GM23338 (cell line): ENCODE data around the gene GSDMA. TPM values are rescaled to one million over a fixed set of nuclear protein-coding genes. Genes with fewer than 3 reads are reported as not detected.

ENCODE experiments used
- ATAC-seq: fragments of 200-7000 bp; cut with Tn5 transposase; 3 replicates; pipeline ENCODE4 v1.9.1; 2020
- DNase-seq: peaks from one replicate; pipeline ENCODE4 v3.0.0-alpha.2; 2015; ENCODE audit warnings: low spot score
- H2AFZ ChIP-seq: fragments of 200-600 bp; sonication (generic); 2 replicates; pipeline ENCODE4 v1.8.0; 2016; ENCODE audit warnings: antibody characterized with exemption, mild to moderate bottlenecking, moderate library complexity
- H3F3A ChIP-seq: fragments of 200-600 bp; sonication (generic); replicated peaks from 2 replicates; pipeline ENCODE4 v1.8.0; 2017; ENCODE audit warnings: antibody characterized with exemption, mixed run types, low read depth
- H3K27ac ChIP-seq: fragments of 200-600 bp; sonication (generic); 2 replicates; pipeline ENCODE4 v1.6.1; 2016; ENCODE audit warnings: low read depth
- H3K27me3 ChIP-seq: fragments of 200-600 bp; sonication (generic); 2 replicates; pipeline ENCODE4 v1.8.0; 2016; ENCODE audit warnings: mild to moderate bottlenecking, mixed run types, moderate library complexity; ENCODE audit not compliant: insufficient read depth
- H3K36me3 ChIP-seq: fragments of 200-600 bp; sonication (generic); 2 replicates; pipeline ENCODE4 v1.8.0; 2016; ENCODE audit warnings: mild to moderate bottlenecking; ENCODE audit not compliant: insufficient read depth
- H3K4me1 ChIP-seq: fragments of 200-600 bp; sonication (generic); 2 replicates; pipeline ENCODE4 v1.8.0; 2016; ENCODE audit warnings: mild to moderate bottlenecking, moderate library complexity; ENCODE audit not compliant: insufficient read depth
- H3K4me2 ChIP-seq: fragments of 200-600 bp; sonication (generic); 2 replicates; pipeline ENCODE4 v1.7.1; 2017; ENCODE audit warnings: mixed run types
- H3K4me3 ChIP-seq: fragments of 200-600 bp; sonication (generic); 2 replicates; pipeline ENCODE4 v1.6.1; 2016; ENCODE audit warnings: mixed run types
- H3K79me2 ChIP-seq: fragments of 200-600 bp; sonication (generic); replicated peaks from 2 replicates; pipeline ENCODE4 v1.8.0; 2017; ENCODE audit warnings: mild to moderate bottlenecking; ENCODE audit not compliant: insufficient read depth
- H3K9me2 ChIP-seq: fragments of 200-600 bp; sonication (generic); 2 replicates; pipeline ENCODE4 v1.8.0; 2017; ENCODE audit not compliant: insufficient read depth
- H4K20me1 ChIP-seq: fragments of 200-600 bp; sonication (generic); replicated peaks from 2 replicates; pipeline ENCODE4 v1.8.0; 2017; ENCODE audit warnings: mild to moderate bottlenecking; ENCODE audit not compliant: insufficient read depth
- H3K27ac Mint-ChIP-seq: 2 replicates; pipeline ENCODE4 v1.8.0; 2020; ENCODE audit warnings: inconsistent platforms, mild to moderate bottlenecking, moderate library complexity, mixed read lengths
- H3K27me3 Mint-ChIP-seq: 3 replicates; pipeline ENCODE4 v1.8.0; 2022; ENCODE audit warnings: low read depth, mild to moderate bottlenecking, moderate library complexity, mixed read lengths, inconsistent platforms; ENCODE audit not compliant: insufficient read depth, poor library complexity
- H3K36me3 Mint-ChIP-seq: 3 replicates; pipeline ENCODE4 v1.8.0; 2021; ENCODE audit warnings: low read depth, mild to moderate bottlenecking, inconsistent platforms, moderate library complexity, mixed read lengths
- H3K4me1 Mint-ChIP-seq: 3 replicates; pipeline ENCODE4 v1.8.0; 2020; ENCODE audit warnings: mild to moderate bottlenecking, inconsistent platforms, mixed read lengths
- H3K4me3 Mint-ChIP-seq: 3 replicates; pipeline ENCODE4 v1.8.0; 2021; ENCODE audit warnings: moderate library complexity, mild to moderate bottlenecking, inconsistent platforms, mixed read lengths
- H3K9me3 Mint-ChIP-seq: 3 replicates; pipeline ENCODE4 v1.8.0; 2020; ENCODE audit warnings: moderate library complexity, mild to moderate bottlenecking, inconsistent platforms, mixed read lengths
- CREB1 ChIP-seq: fragments of 250-450 bp; sonication (Bioruptor Pico); IDR thresholded peaks from 2 replicates; pipeline ENCODE4 v1.5.0; 2020; ENCODE audit warnings: low read depth, mild to moderate bottlenecking, moderate library complexity
- EZH2 ChIP-seq: fragments of 200-600 bp; sonication (generic); IDR thresholded peaks from one replicate; pipeline ENCODE4 v1.8.0; 2017; ENCODE audit warnings: antibody characterized with exemption, mild to moderate bottlenecking, low read depth; ENCODE audit not compliant: unreplicated experiment
- NANOG ChIP-seq: IDR thresholded peaks from 2 replicates; pipeline ENCODE4 v1.6.1; 2016; ENCODE audit warnings: antibody characterized with exemption, borderline replicate concordance
- POLR2AphosphoS5 ChIP-seq: IDR thresholded peaks from 2 replicates; pipeline ENCODE4 v1.6.1; 2016; ENCODE audit warnings: antibody characterized with exemption, low read depth
- STAT1 ChIP-seq: IDR thresholded peaks from one replicate; pipeline ENCODE4 v1.6.1; 2016; ENCODE audit warnings: antibody characterized with exemption; ENCODE audit not compliant: unreplicated experiment
- ZNF114 ChIP-seq: fragments of 250-450 bp; sonication (Bioruptor Pico); IDR thresholded peaks from 2 replicates; pipeline ENCODE4 v1.5.0; 2020; ENCODE audit warnings: mild to moderate bottlenecking, moderate library complexity
- ZNF331 ChIP-seq: fragments of 250-450 bp; sonication (Bioruptor Pico); IDR thresholded peaks from 2 replicates; pipeline ENCODE4 v1.5.0; 2020; ENCODE audit warnings: low read depth, mild to moderate bottlenecking, moderate library complexity
- polyA plus RNA-seq: library from polyadenylated mRNA; unstranded; fragments of >200 nt; fragmentation: Nextera tagmentation; extraction: Ambion mirVana; gene quantifications from 2 replicates; pipeline ENCODE4 v1.2.1, GENCODE V29; 2016
- total RNA-seq: library from RNA; depleted of rRNA; stranded (reverse); fragments of >200 nt; shearing (Covaris generic); gene quantifications from 2 replicates; pipeline ENCODE4 v1.2.3, GENCODE V29; 2014
- TF ChIP-seq, protein P1 (sequence below), 2 experiments: fragments of 200-600 bp in 1 of 2; sonication (generic) in 1 of 2; conservative IDR thresholded peaks; 2 replicates each; pipeline versions ENCODE4 v1.5.1 to v1.6.1; 2016 to 2017; ENCODE audit warnings: antibody characterized with exemption in 2 of 2, low read depth in 2 of 2, mild to moderate bottlenecking in 2 of 2, moderate library complexity in 1 of 2
- TF ChIP-seq, protein P2 (sequence below): IDR thresholded peaks from one replicate; pipeline ENCODE4 v1.6.1; 2018; ENCODE audit warnings: antibody characterized with exemption; ENCODE audit not compliant: unreplicated experiment
- TF ChIP-seq, protein P3 (sequence below): fragments of 250-450 bp; sonication (Bioruptor Pico); IDR thresholded peaks from 2 replicates; pipeline ENCODE4 v1.5.0; 2020; ENCODE audit warnings: mild to moderate bottlenecking, moderate library complexity

GSDMA gene
- total and polyA plus RNA-seq, 2 experiments from 2014 or later = not detected

DNA sequence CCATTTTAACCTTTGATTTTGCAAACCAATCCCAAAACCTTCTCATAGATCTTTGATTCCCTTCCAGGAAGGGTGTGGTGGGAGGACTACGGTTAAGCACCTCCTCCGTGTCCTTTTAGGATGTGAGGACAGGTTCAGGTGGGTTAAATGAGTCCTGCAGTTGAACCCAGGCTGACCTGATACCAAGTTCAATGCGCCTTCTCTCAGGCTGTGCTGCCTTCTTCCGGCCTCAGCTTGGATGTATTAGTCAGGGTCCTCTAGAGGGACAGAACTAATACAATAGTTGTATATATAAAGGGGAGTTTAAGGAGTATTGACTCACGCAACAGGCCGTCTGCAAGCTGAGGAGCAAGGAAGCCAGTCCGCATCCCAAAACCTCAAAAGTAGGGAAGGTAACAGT, 41.9 kb downstream of the GSDMA start:
- TF ChIP-seq, protein P1, sequence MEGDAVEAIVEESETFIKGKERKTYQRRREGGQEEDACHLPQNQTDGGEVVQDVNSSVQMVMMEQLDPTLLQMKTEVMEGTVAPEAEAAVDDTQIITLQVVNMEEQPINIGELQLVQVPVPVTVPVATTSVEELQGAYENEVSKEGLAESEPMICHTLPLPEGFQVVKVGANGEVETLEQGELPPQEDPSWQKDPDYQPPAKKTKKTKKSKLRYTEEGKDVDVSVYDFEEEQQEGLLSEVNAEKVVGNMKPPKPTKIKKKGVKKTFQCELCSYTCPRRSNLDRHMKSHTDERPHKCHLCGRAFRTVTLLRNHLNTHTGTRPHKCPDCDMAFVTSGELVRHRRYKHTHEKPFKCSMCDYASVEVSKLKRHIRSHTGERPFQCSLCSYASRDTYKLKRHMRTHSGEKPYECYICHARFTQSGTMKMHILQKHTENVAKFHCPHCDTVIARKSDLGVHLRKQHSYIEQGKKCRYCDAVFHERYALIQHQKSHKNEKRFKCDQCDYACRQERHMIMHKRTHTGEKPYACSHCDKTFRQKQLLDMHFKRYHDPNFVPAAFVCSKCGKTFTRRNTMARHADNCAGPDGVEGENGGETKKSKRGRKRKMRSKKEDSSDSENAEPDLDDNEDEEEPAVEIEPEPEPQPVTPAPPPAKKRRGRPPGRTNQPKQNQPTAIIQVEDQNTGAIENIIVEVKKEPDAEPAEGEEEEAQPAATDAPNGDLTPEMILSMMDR (conservative IDR thresholded peaks at IDR 0.05; ENCODE audit: low read depth in 2 of 2) = no peak
- TF ChIP-seq NANOG = no peak
- no peak for TF ChIP-seq EZH2
- TF ChIP-seq, protein P2, sequence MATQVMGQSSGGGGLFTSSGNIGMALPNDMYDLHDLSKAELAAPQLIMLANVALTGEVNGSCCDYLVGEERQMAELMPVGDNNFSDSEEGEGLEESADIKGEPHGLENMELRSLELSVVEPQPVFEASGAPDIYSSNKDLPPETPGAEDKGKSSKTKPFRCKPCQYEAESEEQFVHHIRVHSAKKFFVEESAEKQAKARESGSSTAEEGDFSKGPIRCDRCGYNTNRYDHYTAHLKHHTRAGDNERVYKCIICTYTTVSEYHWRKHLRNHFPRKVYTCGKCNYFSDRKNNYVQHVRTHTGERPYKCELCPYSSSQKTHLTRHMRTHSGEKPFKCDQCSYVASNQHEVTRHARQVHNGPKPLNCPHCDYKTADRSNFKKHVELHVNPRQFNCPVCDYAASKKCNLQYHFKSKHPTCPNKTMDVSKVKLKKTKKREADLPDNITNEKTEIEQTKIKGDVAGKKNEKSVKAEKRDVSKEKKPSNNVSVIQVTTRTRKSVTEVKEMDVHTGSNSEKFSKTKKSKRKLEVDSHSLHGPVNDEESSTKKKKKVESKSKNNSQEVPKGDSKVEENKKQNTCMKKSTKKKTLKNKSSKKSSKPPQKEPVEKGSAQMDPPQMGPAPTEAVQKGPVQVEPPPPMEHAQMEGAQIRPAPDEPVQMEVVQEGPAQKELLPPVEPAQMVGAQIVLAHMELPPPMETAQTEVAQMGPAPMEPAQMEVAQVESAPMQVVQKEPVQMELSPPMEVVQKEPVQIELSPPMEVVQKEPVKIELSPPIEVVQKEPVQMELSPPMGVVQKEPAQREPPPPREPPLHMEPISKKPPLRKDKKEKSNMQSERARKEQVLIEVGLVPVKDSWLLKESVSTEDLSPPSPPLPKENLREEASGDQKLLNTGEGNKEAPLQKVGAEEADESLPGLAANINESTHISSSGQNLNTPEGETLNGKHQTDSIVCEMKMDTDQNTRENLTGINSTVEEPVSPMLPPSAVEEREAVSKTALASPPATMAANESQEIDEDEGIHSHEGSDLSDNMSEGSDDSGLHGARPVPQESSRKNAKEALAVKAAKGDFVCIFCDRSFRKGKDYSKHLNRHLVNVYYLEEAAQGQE = no peak
- no peak for TF ChIP-seq ZNF331
- no peak for TF ChIP-seq ZNF114 (CRISPR knock-in tag)
- TF ChIP-seq POLR2AphosphoS5 = no peak
- no peak for TF ChIP-seq STAT1
- TF ChIP-seq CREB1 = no peak
- TF ChIP-seq, protein P3, sequence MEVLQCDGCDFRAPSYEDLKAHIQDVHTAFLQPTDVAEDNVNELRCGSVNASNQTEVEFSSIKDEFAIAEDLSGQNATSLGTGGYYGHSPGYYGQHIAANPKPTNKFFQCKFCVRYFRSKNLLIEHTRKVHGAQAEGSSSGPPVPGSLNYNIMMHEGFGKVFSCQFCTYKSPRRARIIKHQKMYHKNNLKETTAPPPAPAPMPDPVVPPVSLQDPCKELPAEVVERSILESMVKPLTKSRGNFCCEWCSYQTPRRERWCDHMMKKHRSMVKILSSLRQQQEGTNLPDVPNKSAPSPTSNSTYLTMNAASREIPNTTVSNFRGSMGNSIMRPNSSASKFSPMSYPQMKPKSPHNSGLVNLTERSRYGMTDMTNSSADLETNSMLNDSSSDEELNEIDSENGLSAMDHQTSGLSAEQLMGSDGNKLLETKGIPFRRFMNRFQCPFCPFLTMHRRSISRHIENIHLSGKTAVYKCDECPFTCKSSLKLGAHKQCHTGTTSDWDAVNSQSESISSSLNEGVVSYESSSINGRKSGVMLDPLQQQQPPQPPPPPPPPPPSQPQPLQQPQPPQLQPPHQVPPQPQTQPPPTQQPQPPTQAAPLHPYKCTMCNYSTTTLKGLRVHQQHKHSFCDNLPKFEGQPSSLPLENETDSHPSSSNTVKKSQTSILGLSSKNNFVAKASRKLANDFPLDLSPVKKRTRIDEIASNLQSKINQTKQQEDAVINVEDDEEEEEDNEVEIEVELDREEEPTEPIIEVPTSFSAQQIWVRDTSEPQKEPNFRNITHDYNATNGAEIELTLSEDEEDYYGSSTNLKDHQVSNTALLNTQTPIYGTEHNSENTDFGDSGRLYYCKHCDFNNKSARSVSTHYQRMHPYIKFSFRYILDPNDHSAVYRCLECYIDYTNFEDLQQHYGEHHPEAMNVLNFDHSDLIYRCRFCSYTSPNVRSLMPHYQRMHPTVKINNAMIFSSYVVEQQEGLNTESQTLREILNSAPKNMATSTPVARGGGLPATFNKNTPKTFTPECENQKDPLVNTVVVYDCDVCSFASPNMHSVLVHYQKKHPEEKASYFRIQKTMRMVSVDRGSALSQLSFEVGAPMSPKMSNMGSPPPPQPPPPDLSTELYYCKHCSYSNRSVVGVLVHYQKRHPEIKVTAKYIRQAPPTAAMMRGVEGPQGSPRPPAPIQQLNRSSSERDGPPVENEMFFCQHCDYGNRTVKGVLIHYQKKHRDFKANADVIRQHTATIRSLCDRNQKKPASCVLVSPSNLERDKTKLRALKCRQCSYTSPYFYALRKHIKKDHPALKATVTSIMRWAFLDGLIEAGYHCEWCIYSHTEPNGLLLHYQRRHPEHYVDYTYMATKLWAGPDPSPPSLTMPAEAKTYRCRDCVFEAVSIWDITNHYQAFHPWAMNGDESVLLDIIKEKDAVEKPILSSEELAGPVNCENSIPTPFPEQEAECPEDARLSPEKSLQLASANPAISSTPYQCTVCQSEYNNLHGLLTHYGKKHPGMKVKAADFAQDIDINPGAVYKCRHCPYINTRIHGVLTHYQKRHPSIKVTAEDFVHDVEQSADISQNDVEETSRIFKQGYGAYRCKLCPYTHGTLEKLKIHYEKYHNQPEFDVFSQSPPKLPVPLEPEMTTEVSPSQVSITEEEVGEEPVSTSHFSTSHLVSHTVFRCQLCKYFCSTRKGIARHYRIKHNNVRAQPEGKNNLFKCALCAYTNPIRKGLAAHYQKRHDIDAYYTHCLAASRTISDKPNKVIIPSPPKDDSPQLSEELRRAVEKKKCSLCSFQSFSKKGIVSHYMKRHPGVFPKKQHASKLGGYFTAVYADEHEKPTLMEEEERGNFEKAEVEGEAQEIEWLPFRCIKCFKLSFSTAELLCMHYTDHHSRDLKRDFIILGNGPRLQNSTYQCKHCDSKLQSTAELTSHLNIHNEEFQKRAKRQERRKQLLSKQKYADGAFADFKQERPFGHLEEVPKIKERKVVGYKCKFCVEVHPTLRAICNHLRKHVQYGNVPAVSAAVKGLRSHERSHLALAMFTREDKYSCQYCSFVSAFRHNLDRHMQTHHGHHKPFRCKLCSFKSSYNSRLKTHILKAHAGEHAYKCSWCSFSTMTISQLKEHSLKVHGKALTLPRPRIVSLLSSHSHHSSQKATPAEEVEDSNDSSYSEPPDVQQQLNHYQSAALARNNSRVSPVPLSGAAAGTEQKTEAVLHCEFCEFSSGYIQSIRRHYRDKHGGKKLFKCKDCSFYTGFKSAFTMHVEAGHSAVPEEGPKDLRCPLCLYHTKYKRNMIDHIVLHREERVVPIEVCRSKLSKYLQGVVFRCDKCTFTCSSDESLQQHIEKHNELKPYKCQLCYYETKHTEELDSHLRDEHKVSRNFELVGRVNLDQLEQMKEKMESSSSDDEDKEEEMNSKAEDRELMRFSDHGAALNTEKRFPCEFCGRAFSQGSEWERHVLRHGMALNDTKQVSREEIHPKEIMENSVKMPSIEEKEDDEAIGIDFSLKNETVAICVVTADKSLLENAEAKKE (CRISPR knock-in tag) = no peak
- H3K27ac ChIP-seq = no peak overlapping the region

More for the DNA sequence above, 41.9 kb downstream of the GSDMA start:
- Histone ChIP-seq H3K4me3 (no peak overlapping the region), H3K9me2 (no peaks in the 10 kb centered on the region), H3K27me3 (no peaks in the 10 kb centered on the region), H3F3A (no peaks in the 10 kb centered on the region), H3K4me1 (no peaks in the 10 kb centered on the region), H3K79me2 (no peaks in the 10 kb centered on the region), H3K36me3 (no peaks in the 10 kb centered on the region), H2AFZ (no peak overlapping the region), H4K20me1 (no peaks in the 10 kb centered on the region; the same call in 1 of the 2 replicates), H3K4me2 (no peak overlapping the region)
- H3K9me3 Mint-ChIP-seq = no peaks in the 10 kb centered on the region
- no peaks in the 10 kb centered on the region; the same call in 2 of the 3 replicates for H3K4me1 Mint-ChIP-seq
- no peaks in the 10 kb centered on the region for H3K36me3 Mint-ChIP-seq
- ATAC-seq (no peak), DNase-seq (no peak)
- no peak overlapping the region for H3K4me3 Mint-ChIP-seq
- no peak overlapping the region for H3K27ac Mint-ChIP-seq
- H3K27me3 Mint-ChIP-seq = no peaks in the 10 kb centered on the region
